Measurements from ENCODE around the gene OR5I1. TPM values are rescaled to one million over a fixed set of nuclear protein-coding genes. Genes with fewer than 3 reads are reported as not detected.
A peak's percentile ranks its signal among the peaks of the same experiment; 100 is the strongest.
"Not testable (repeated sequence)": the region's sequence is repeated elsewhere in the genome, so short reads cannot be mapped to it uniquely, and the experiment has no call there.

OR5I1 gene
- total RNA-seq, 1 donor from 2014 or later = not detected

- H3K36me3 ChIP-seq (ENCODE audit: control insufficient read depth, insufficient read depth, low read length) = no peaks in the 10 kb centered on the region
- no peak for DNase-seq (ENCODE audit: low read depth)
- no peaks in the 10 kb centered on the region for H3K27me3 ChIP-seq (ENCODE audit: control insufficient read depth, insufficient read depth, low read length)
- TF ChIP-seq, protein P1, sequence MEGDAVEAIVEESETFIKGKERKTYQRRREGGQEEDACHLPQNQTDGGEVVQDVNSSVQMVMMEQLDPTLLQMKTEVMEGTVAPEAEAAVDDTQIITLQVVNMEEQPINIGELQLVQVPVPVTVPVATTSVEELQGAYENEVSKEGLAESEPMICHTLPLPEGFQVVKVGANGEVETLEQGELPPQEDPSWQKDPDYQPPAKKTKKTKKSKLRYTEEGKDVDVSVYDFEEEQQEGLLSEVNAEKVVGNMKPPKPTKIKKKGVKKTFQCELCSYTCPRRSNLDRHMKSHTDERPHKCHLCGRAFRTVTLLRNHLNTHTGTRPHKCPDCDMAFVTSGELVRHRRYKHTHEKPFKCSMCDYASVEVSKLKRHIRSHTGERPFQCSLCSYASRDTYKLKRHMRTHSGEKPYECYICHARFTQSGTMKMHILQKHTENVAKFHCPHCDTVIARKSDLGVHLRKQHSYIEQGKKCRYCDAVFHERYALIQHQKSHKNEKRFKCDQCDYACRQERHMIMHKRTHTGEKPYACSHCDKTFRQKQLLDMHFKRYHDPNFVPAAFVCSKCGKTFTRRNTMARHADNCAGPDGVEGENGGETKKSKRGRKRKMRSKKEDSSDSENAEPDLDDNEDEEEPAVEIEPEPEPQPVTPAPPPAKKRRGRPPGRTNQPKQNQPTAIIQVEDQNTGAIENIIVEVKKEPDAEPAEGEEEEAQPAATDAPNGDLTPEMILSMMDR (IDR thresholded peaks at IDR 0.05; ENCODE audit: insufficient read depth, low read length, severe bottlenecking) = no peak
- H3K4me3 ChIP-seq (ENCODE audit: low read depth, low read length) = no peak overlapping the region
- no peak for FAIRE-seq
These were observed 13.1 kb upstream of the OR5I1 start for GRCh38 chr11:55949330-55949729.

DNA sequence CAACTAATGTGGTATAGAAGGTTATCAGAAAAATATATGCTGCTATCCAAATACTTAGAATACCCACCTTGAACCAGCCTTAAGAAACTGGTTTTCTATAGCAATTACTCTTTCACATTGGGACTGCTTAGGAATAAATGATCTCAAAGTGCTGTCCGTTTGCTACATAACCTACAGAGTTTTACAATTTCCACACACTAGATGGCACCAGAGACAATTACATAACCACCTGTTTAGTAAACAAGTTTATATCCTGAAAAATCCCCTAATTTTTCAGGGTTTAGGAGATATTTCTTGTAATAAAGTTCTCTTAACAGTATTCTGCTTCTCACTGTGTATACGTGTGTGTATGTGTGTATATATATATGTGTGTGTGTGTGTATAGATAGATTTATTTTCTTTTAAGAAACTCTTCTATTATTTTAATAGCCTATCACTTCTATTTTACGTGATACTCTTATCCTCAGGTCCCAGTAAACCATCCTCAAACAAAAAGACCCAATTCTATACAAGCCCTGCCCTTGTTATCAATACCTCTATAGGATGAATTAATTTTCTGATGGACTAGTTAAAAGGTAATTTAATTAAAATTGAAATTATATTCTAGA lies 6.7 kb upstream of the OR5I1 start:
- Histone ChIP-seq H3K27me3 (ENCODE audit: control insufficient read depth, insufficient read depth, low read length) (no peaks in the 10 kb centered on the region), H3K36me3 (ENCODE audit: control insufficient read depth, insufficient read depth, low read length) (no peaks in the 10 kb centered on the region), H3K4me3 (ENCODE audit: low read depth, low read length) (no peak overlapping the region)
- FAIRE-seq (no peak), DNase-seq (ENCODE audit: low read depth) (peak; percentile 61)
- TF ChIP-seq, protein P1 (IDR thresholded peaks at IDR 0.05; ENCODE audit: insufficient read depth, low read length, severe bottlenecking) = peak; percentile 32

- Histone ChIP-seq H3K27me3 (ENCODE audit: control insufficient read depth, insufficient read depth, low read length) (no peaks in the 10 kb centered on the region), H3K4me3 (ENCODE audit: low read depth, low read length) (no peak overlapping the region), H3K36me3 (ENCODE audit: control insufficient read depth, insufficient read depth, low read length) (no peaks in the 10 kb centered on the region)
- TF ChIP-seq, protein P1 (IDR thresholded peaks at IDR 0.05; ENCODE audit: insufficient read depth, low read length, severe bottlenecking) = no peak
- FAIRE-seq (no peak), DNase-seq (ENCODE audit: low read depth) (no peak)
These were observed 15.7 kb downstream of the OR5I1 start for GRCh38 chr11:55920537-55920936.

DNA sequence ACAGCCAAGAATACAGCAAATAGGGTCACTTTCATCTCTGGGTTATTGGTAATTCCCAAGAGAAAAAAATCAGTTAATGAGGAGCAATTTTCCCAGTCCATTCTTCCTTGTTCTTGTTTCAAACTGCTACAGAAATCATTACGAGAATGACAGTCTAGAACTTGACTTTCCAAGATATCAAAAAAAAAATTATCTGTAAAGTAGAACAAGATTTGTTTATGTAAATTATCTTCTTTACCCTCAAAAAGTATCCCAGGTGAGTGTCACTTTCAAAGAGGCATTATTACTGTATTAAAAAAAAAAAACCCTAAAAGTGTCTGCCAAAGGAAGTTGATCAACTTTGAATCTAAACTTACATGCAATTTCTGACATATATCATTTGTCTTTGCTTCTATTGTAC lies 21.7 kb downstream of the OR5I1 start, which contains the start of gene OR5W2:
Gene OR5W2, minus strand, starts transcription at position 101 of the 400 bp plus-strand sequence. Its CDS starts 0 bp downstream, at position 101.
- Histone ChIP-seq H3K4me3 (ENCODE audit: low read depth, low read length) (no peak within 1 kb of the TSS), H3K27me3 (ENCODE audit: control insufficient read depth, insufficient read depth, low read length) (no peaks in the 10 kb centered on the region), H3K36me3 (ENCODE audit: control insufficient read depth, insufficient read depth, low read length) (no peaks in the 10 kb centered on the region)
- TF ChIP-seq, protein P1 (IDR thresholded peaks at IDR 0.05; ENCODE audit: insufficient read depth, low read length, severe bottlenecking) = no peak
- no peak for DNase-seq (ENCODE audit: low read depth)
- no peak for FAIRE-seq

DNA sequence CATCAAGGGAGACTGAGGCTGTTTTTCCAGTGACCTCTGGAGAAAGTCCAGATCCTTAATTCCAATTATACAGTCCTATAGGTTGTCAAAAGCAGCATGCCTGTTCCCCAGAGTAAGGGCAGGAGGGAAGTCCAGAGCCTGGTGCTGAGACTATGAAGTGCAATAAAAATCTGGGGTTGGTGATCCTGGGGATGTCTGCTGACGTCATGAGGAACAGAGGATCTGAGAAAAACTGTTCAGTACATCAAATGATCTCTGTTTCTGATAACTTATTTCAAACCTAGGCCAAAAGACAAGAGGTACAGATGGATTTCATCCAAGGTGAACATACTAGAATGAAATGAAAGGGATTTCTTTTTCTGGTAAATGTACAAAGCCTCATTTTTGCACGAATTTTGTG lies 33.9 kb downstream of the OR5I1 start:
- Histone ChIP-seq H3K4me3 (ENCODE audit: low read depth, low read length) (no peak overlapping the region), H3K36me3 (ENCODE audit: control insufficient read depth, insufficient read depth, low read length) (no peaks in the 10 kb centered on the region), H3K27me3 (ENCODE audit: control insufficient read depth, insufficient read depth, low read length) (no peaks in the 10 kb centered on the region)
- FAIRE-seq (no peak), DNase-seq (ENCODE audit: low read depth) (no peak)
- TF ChIP-seq, protein P1 (IDR thresholded peaks at IDR 0.05; ENCODE audit: insufficient read depth, low read length, severe bottlenecking) = no peak

GRCh38 chr11:55895216-55895615 lies 41.0 kb downstream of the OR5I1 start:
- FAIRE-seq (no peak), DNase-seq (ENCODE audit: low read depth) (no peak)
- Histone ChIP-seq H3K36me3 (ENCODE audit: control insufficient read depth, insufficient read depth, low read length) (no peaks in the 10 kb centered on the region), H3K4me3 (ENCODE audit: low read depth, low read length) (no peak overlapping the region), H3K27me3 (ENCODE audit: control insufficient read depth, insufficient read depth, low read length) (no peaks in the 10 kb centered on the region)
- TF ChIP-seq, protein P1 (IDR thresholded peaks at IDR 0.05; ENCODE audit: insufficient read depth, low read length, severe bottlenecking) = no peak

DNA sequence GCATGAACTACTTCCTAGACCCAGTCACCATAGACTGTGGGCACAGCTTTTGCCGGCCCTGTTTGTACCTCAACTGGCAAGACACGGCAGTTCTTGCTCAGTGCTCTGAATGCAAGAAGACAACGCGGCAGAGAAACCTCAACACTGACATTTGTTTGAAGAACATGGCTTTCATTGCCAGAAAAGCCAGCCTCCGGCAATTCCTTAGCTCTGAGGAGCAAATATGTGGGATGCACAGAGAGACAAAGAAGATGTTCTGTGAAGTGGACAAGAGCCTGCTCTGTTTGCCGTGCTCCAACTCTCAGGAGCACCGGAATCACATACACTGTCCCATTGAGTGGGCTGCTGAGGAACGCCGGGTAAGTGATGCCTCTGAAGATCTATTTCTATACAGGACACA lies 50.7 kb downstream of the OR5I1 start:
- not testable (repeated sequence) for FAIRE-seq; H3K27me3 ChIP-seq (ENCODE audit: control insufficient read depth, insufficient read depth, low read length); H3K36me3 ChIP-seq (ENCODE audit: control insufficient read depth, insufficient read depth, low read length); H3K4me3 ChIP-seq (ENCODE audit: low read depth, low read length); DNase-seq (ENCODE audit: low read depth)
